A549 (cell line): ENCODE results near the gene PKD2L1. TPM values are rescaled to one million over a fixed set of nuclear protein-coding genes. Genes with fewer than 3 reads are reported as not detected.

ENCODE experiments used
- ATAC-seq, 2 experiments: fragments of 200-7000 bp in 1 of 2; fragments of >200 bp in 1 of 2; cut with Nextera tagmentation in 1 of 2; cut with Tn5 transposase in 1 of 2; 3 replicates each; pipeline versions ENCODE4 v1.8.0 to v1.9.1; 2018 to 2020; ENCODE audit warnings: mild to moderate bottlenecking in 1 of 2, moderate library complexity in 1 of 2
- CTCF ChIA-PET: fragments of 300-600 bp; sonication (Branson Sonifier 250); formaldehyde crosslinking; extraction: SDS; loops from one replicate; lab custom pipeline; 2021; ENCODE audit warnings: antibody characterized with exemption, inconsistent platforms; lab: Yijun Ruan, JAX
- POLR2A ChIA-PET: fragments of 350-600 bp; formaldehyde crosslinking; extraction: SDS; loops from one replicate; lab custom pipeline; 2021; ENCODE audit warnings: antibody characterized with exemption, inconsistent platforms; lab: Yijun Ruan, JAX
- DNase-seq, 2 experiments: peaks; one replicate each; pipeline versions ENCODE4 v3.0.0 to v3.0.0-alpha.2; 2011 to 2016; ENCODE audit warnings: low read depth in 1 of 2, low spot score in 1 of 2
- FAIRE-seq: peaks from 2 replicates; lab custom pipeline; 2011; peaks lifted over from hg19 to GRCh38; lab: Jason Lieb, UNC
- H3K27ac ChIP-seq, 2 experiments: fragments of >200 bp; sonication (Bioruptor Twin); formaldehyde crosslinking; 3 replicates each; pipeline ENCODE4 v1.5.1; 2016 to 2017
- H3K4me1 ChIP-seq: fragments of >200 bp; sonication (Bioruptor Twin); formaldehyde crosslinking; 3 replicates; pipeline ENCODE4 v1.6.1; 2016
- H3K4me2 ChIP-seq: fragments of >200 bp; sonication (Bioruptor Twin); formaldehyde crosslinking; 3 replicates; pipeline ENCODE4 v1.6.1; 2016
- H3K4me3 ChIP-seq: fragments of >200 bp; sonication (Bioruptor Twin); formaldehyde crosslinking; 3 replicates; pipeline ENCODE4 v1.5.1; 2016
- H3K9me3 ChIP-seq: fragments of >200 bp; sonication (Bioruptor Twin); formaldehyde crosslinking; 3 replicates; pipeline ENCODE4 v1.6.1; 2016
- ATOH8 ChIP-seq: fragments of 250-450 bp; sonication (Bioruptor Pico); IDR thresholded peaks from 2 replicates; pipeline ENCODE4 v1.5.0; 2020; ENCODE audit warnings: low read depth, mild to moderate bottlenecking, moderate library complexity
- CHD2 ChIP-seq: fragments of 150-350 bp; IDR thresholded peaks from 2 replicates; pipeline ENCODE4 v1.6.1; 2014; ENCODE audit warnings: low read length; ENCODE audit not compliant: partially characterized antibody
- CTCF ChIP-seq: fragments of >200 bp; sonication (Bioruptor Twin); formaldehyde crosslinking; IDR thresholded peaks from 3 replicates; pipeline ENCODE4 v1.5.1; 2016
- EHMT2 ChIP-seq: fragments of 200-600 bp; sonication (generic); IDR thresholded peaks from 2 replicates; pipeline ENCODE4 v1.6.1; 2016; ENCODE audit warnings: antibody characterized with exemption, low read depth, mild to moderate bottlenecking, moderate library complexity
- ELK1 ChIP-seq: fragments of 150-350 bp; IDR thresholded peaks from 2 replicates; pipeline ENCODE4 v1.6.1; 2014; ENCODE audit warnings: low read depth, mild to moderate bottlenecking, low read length
- ESRRA ChIP-seq: fragments of 150-350 bp; IDR thresholded peaks from 2 replicates; pipeline ENCODE4 v1.6.1; 2014; ENCODE audit warnings: mild to moderate bottlenecking, low read length, borderline replicate concordance
- HMGXB4 ChIP-seq: fragments of 250-450 bp; sonication (Bioruptor Pico); IDR thresholded peaks from 2 replicates; pipeline ENCODE4 v1.5.0; 2021; ENCODE audit warnings: mild to moderate bottlenecking, moderate library complexity, borderline replicate concordance
- HOXB13 ChIP-seq: fragments of 250-450 bp; sonication (Bioruptor Pico); IDR thresholded peaks from 2 replicates; pipeline ENCODE4 v1.5.0; 2020; ENCODE audit warnings: low read depth, mild to moderate bottlenecking, moderate library complexity
- JUN ChIP-seq, 2 experiments: fragments of >200 bp; sonication (Bioruptor Twin); formaldehyde crosslinking; IDR thresholded peaks; 2 replicates in 1 of 2; 3 replicates in 1 of 2; pipeline ENCODE4 v1.6.1; 2016 to 2017
- MAX ChIP-seq: IDR thresholded peaks from 2 replicates; pipeline ENCODE4 v1.6.1; 2012
- RAD21 ChIP-seq, 2 experiments: fragments of >200 bp in 1 of 2; sonication (Bioruptor Twin) in 1 of 2; formaldehyde crosslinking in 1 of 2; IDR thresholded peaks in 1 of 2; conservative IDR thresholded peaks in 1 of 2; 2 replicates in 1 of 2; 3 replicates in 1 of 2; pipeline ENCODE4 v1.6.1; 2012 to 2018; ENCODE audit warnings: inconsistent platforms in 1 of 2
- RARB ChIP-seq: fragments of 250-450 bp; sonication (Bioruptor Pico); IDR thresholded peaks from 2 replicates; pipeline ENCODE4 v1.8.0; 2021; ENCODE audit warnings: mild to moderate bottlenecking, moderate library complexity
- SMC3 ChIP-seq: fragments of >200 bp; sonication (Bioruptor Twin); formaldehyde crosslinking; IDR thresholded peaks from 3 replicates; pipeline ENCODE4 v1.6.1; 2018; ENCODE audit warnings: inconsistent platforms
- TFCP2L1 ChIP-seq: fragments of 250-450 bp; sonication (Bioruptor Pico); IDR thresholded peaks from 2 replicates; pipeline ENCODE4 v1.5.0; 2021; ENCODE audit warnings: mild to moderate bottlenecking
- ZFP36 ChIP-seq: fragments of 450-650 bp; IDR thresholded peaks from 2 replicates; pipeline ENCODE4 v1.6.1; 2014; ENCODE audit warnings: borderline replicate concordance; ENCODE audit not compliant: partially characterized antibody
- ZSCAN20 ChIP-seq: fragments of 250-450 bp; sonication (Bioruptor Pico); IDR thresholded peaks from 2 replicates; pipeline ENCODE4 v1.8.0; 2022; ENCODE audit warnings: mild to moderate bottlenecking, moderate library complexity
- WGBS: methylation state at CpG from one replicate; pipeline ENCODE4 v1.1.6; 2017; ENCODE audit errors: missing lambda C conversion rate; 5-methylcytosine and 5-hydroxymethylcytosine counted together
- polyA plus RNA-seq, 4 experiments: library from polyadenylated mRNA; depleted of rRNA in 3 of 4; stranded (reverse); fragments of >200 nt; fragmentation: RNase III in 1 of 4; extraction: RNeasy Plus Mini Kit Qiagen cat#74134 plus additional on column Dnase treatment in 1 of 4; gene quantifications; 2 replicates in 3 of 4; 3 replicates in 1 of 4; pipeline ENCODE4 v1.2.3, GENCODE V29; 2011 to 2017

The PKD2L1 gene
- polyA plus RNA-seq, 2 of the 4 experiments (the other 2 are of a cell fraction) = 0.06 to 0.10 TPM

- peak overlapping the region; percentile 58 to 82 for H3K27ac ChIP-seq
- peaks cover 44% of the 10 kb centered on the region for H3K4me1 ChIP-seq
- FAIRE-seq (no peak), DNase-seq (peak; percentile 82 to 94), ATAC-seq (peak; percentile 68 to 77)
- POLR2A ChIA-PET = interaction anchor here (0.6 to 3.4 kb wide), 2 partner anchors 32 to 38 kb away, joined by 3 to 17 read pairs; no protein-coding TSS in a partner anchor
- no peak overlapping the region for H3K4me3 ChIP-seq
- 11% methylated on average over 5 of the region's 9 CpGs for WGBS
- TF ChIP-seq SMC3 = peak; percentile 95
- 0 out of 5 replicates have a peak, but pooled peaks of 1 of the 2 experiments have one; percentile 8 for TF ChIP-seq JUN (IDR thresholded peaks at IDR 0.05)
- TF ChIP-seq MAX = peak; percentile 38; the same call in 1 of the 2 replicates
- TF ChIP-seq HMGXB4 (CRISPR knock-in tag) = no peak
- peak; percentile 92 to 94 for TF ChIP-seq RAD21 (conservative IDR thresholded peaks at IDR 0.05 in 1 of 2, IDR thresholded peaks at IDR 0.05 in 1 of 2)
- TF ChIP-seq CTCF = peak; percentile 79
- no peak for TF ChIP-seq ESRRA
- TF ChIP-seq TFCP2L1 (CRISPR knock-in tag) = no peak
- CTCF ChIA-PET = interaction anchor here (0.6 to 28.5 kb wide), 42 partner anchors 8 to 256 kb away, joined by 3 to 534 read pairs (median 4); partner anchors contain the start of genes PKD2L1, SCD and SEC31B
- peak overlapping the region; percentile 17; the same call in 2 of the 3 replicates for H3K4me2 ChIP-seq
- no peaks in the 10 kb centered on the region for H3K9me3 ChIP-seq
These were observed 12.1 kb upstream of the PKD2L1 start for GRCh38 chr10:100341953-100342626.

- Histone ChIP-seq H3K4me2 (peak overlapping the region; percentile 17), H3K4me1 (peaks cover 44% of the 10 kb centered on the region), H3K27ac (peak overlapping the region; percentile 58 to 82), H3K9me3 (no peaks in the 10 kb centered on the region), H3K4me3 (no peak overlapping the region)
- DNase-seq = no peak
- POLR2A ChIA-PET = interaction anchor here (3.4 kb wide), 1 partner anchor 33 kb away, joined by 17 read pairs; no protein-coding TSS in a partner anchor
- WGBS = 70% methylated on average over 10 of the region's 12 CpGs
- FAIRE-seq = no peak
- ATAC-seq = no peak; a peak in 1 of 6 replicates
- CTCF ChIA-PET = interaction anchor here (0.6 to 28.5 kb wide), 28 partner anchors 9 to 187 kb away, joined by 3 to 534 read pairs (median 4); partner anchors contain the start of genes PKD2L1, SCD and SEC31B
- TF ChIP-seq RARB (CRISPR knock-in tag) (no peak), HMGXB4 (CRISPR knock-in tag) (no peak), ATOH8 (no peak), ELK1 (no peak), ZSCAN20 (CRISPR knock-in tag) (no peak), EHMT2 (no peak), HOXB13 (CRISPR knock-in tag) (no peak), ZFP36 (no peak), CHD2 (no peak)
These were observed 11.2 kb upstream of the PKD2L1 start for GRCh38 chr10:100340948-100341847.
